ENCODE measurements around the gene VSTM2L.

The VSTM2L gene

GRCh38 chr20:37977786-37978185 is 74.9 kb downstream of the VSTM2L start:
- TF ChIP-seq CREB1 (IDR thresholded peaks at IDR 0.05; ENCODE audit: low read depth) (no peak), EGR1 (IDR thresholded peaks at IDR 0.05) (no peak), EP300 (IDR thresholded peaks at IDR 0.05; ENCODE audit: borderline replicate concordance) (no peak), CEBPB (IDR thresholded peaks at IDR 0.05) (no peak), TAF1 (IDR thresholded peaks at IDR 0.05; ENCODE audit: low read depth) (no peak), YY1 (IDR thresholded peaks at IDR 0.05; ENCODE audit: low read depth) (no peak), ZBTB7A (IDR thresholded peaks at IDR 0.05; ENCODE audit: low read depth) (no peak), REST (IDR thresholded peaks at IDR 0.05; ENCODE audit: low read depth) (no peak)

GRCh38 chr20:37979021-37979985 is 76.4 kb downstream of the VSTM2L start:
- TF ChIP-seq YY1 (IDR thresholded peaks at IDR 0.05; ENCODE audit: low read depth) (no peak), REST (IDR thresholded peaks at IDR 0.05; ENCODE audit: low read depth) (no peak), EP300 (IDR thresholded peaks at IDR 0.05; ENCODE audit: borderline replicate concordance) (no peak), FOXM1 (IDR thresholded peaks at IDR 0.05; ENCODE audit: borderline replicate concordance, low read depth) (no peak), TCF12 (IDR thresholded peaks at IDR 0.05; ENCODE audit: low read depth) (no peak), TEAD4 (IDR thresholded peaks at IDR 0.05) (no peak), RAD21 (IDR thresholded peaks at IDR 0.05; ENCODE audit: low read depth) (no peak), NFIC (IDR thresholded peaks at IDR 0.05) (no peak), USF1 (IDR thresholded peaks at IDR 0.05) (no peak), CREB1 (IDR thresholded peaks at IDR 0.05; ENCODE audit: low read depth) (no peak), CEBPB (IDR thresholded peaks at IDR 0.05) (no peak), ZBTB7A (IDR thresholded peaks at IDR 0.05; ENCODE audit: low read depth) (no peak), MAX (IDR thresholded peaks at IDR 0.05) (no peak), EGR1 (IDR thresholded peaks at IDR 0.05) (no peak), TAF1 (IDR thresholded peaks at IDR 0.05; ENCODE audit: low read depth) (no peak)

GRCh38 chr20:37980383-37980782 is 77.5 kb downstream of the VSTM2L start:
- TF ChIP-seq CREB1 (IDR thresholded peaks at IDR 0.05; ENCODE audit: low read depth) (no peak), EP300 (IDR thresholded peaks at IDR 0.05; ENCODE audit: borderline replicate concordance) (no peak), EGR1 (IDR thresholded peaks at IDR 0.05) (no peak), NFIC (IDR thresholded peaks at IDR 0.05) (no peak), TCF12 (IDR thresholded peaks at IDR 0.05; ENCODE audit: low read depth) (no peak), FOXM1 (IDR thresholded peaks at IDR 0.05; ENCODE audit: borderline replicate concordance, low read depth) (no peak), ZBTB7A (IDR thresholded peaks at IDR 0.05; ENCODE audit: low read depth) (no peak), REST (IDR thresholded peaks at IDR 0.05; ENCODE audit: low read depth) (no peak), MAX (IDR thresholded peaks at IDR 0.05) (no peak), YY1 (IDR thresholded peaks at IDR 0.05; ENCODE audit: low read depth) (no peak)

GRCh38 chr20:37980876-37981275 is 77.9 kb downstream of the VSTM2L start:
- no peak for TF ChIP-seq EGR1 (IDR thresholded peaks at IDR 0.05)
- TF ChIP-seq YY1 (IDR thresholded peaks at IDR 0.05; ENCODE audit: low read depth) = no peak
- no peak for TF ChIP-seq EP300 (IDR thresholded peaks at IDR 0.05; ENCODE audit: borderline replicate concordance)
- no peak for TF ChIP-seq MAX (IDR thresholded peaks at IDR 0.05)
- no peak for TF ChIP-seq ZBTB7A (IDR thresholded peaks at IDR 0.05; ENCODE audit: low read depth)
- no peak for TF ChIP-seq TEAD4 (IDR thresholded peaks at IDR 0.05)

Data from Ishikawa (cell line).